Pancreas (tissue), 10 donors: ENCODE data around the gene DOK4. TPM values are rescaled to one million over a fixed set of nuclear protein-coding genes. Genes with fewer than 3 reads are reported as not detected.

ENCODE experiments used
- ATAC-seq, 4 donors: fragments of 200-7000 bp; cut with Tn5 transposase; one replicate each; pipeline versions ENCODE4 v1.8.0 to v1.9.1; 2020; ENCODE audit warnings: mild to moderate bottlenecking in 4 of 4, moderate library complexity in 4 of 4
- DNase-seq, 6 donors: peaks; one replicate each; pipeline ENCODE4 v3.0.0-alpha.2; 2020
- FAIRE-seq: peaks from 2 replicates; lab custom pipeline; 2012; peaks lifted over from hg19 to GRCh38; lab: Jason Lieb, UNC
- H3K27ac ChIP-seq, 4 donors: fragments of 200-600 bp; sonication (generic); 1 replicate in 3 of 4; 2 replicates in 1 of 4; pipeline versions ENCODE4 v1.5.0 to v1.8.0; 2020
- H3K27me3 ChIP-seq, 4 donors: fragments of 200-600 bp; one replicate each; pipeline ENCODE4 v1.8.0; 2021
- H3K36me3 ChIP-seq, 3 donors: fragments of 200-600 bp; sonication (generic) in 1 of 3; one replicate each; pipeline versions ENCODE4 v1.5.0 to v1.8.0; 2020 to 2021
- H3K4me1 ChIP-seq, 3 donors: fragments of 200-600 bp; one replicate each; pipeline ENCODE4 v1.8.0; 2021
- H3K4me3 ChIP-seq, 4 donors: fragments of 200-600 bp; sonication (generic) in 2 of 4; one replicate each; pipeline versions ENCODE4 v1.5.0 to v1.8.0; 2020 to 2021
- H3K9me3 ChIP-seq, 4 donors: fragments of 200-600 bp; one replicate each; pipeline ENCODE4 v1.8.0; 2021
- CTCF ChIP-seq, 4 donors: fragments of 200-600 bp; sonication (generic) in 3 of 4; IDR thresholded peaks; one replicate each; pipeline versions ENCODE4 v1.5.0 to v1.8.0; 2021; ENCODE audit warnings: antibody characterized with exemption in 4 of 4
- WGBS, 2 donors: extraction: QIAGEN DNeasy Blood & Tissue Kit; methylation state at CpG; one replicate each; pipeline ENCODE4 v1.1.7; 2013; 5-methylcytosine and 5-hydroxymethylcytosine counted together
- intact Hi-C, 3 donors: fragments of 100-400 bp; cut with DNase I; formaldehyde crosslinking; loops; one replicate each; pipeline versions ENCODE4 v1.11.1 to v1.14.2; 2022
- polyA plus RNA-seq, 2 donors: library from polyadenylated mRNA; stranded (reverse); fragments of 200-250 nt; gene quantifications; one replicate each; pipeline ENCODE4 v1.2.3, GENCODE V29; 2013
- total RNA-seq, 6 donors: library from RNA; stranded (reverse); fragmentation: NEBNext Ultra II Directional in 4 of 6; extraction: Animal tissue kit (Norgen Biotek cat#: 25700) in 4 of 6; gene quantifications; one replicate each; pipeline versions ENCODE4 v1.2.1 to v1.2.4, GENCODE V29; 2021 to 2023
- donor health status: healthy with polysubstance abuse.
- donor health status: DM: no; HTN: no; CAD: no; lungs with moderate emphysema.
- donor health status: DM: no; HTN: no; CAD: no.
- donor health status: control.
- donor health status: control.
- donor health status: Bipolar disorder and iron deficiency.
- donor health status: DM: yes; HTN: yes; CAD: no.
- donor health status: DM: no; HTN: no; CAD: no.
- donor health status: DM: no; HTN: no; CAD: no.
- donor health status: DM: yes; HTN: yes; CAD: no.

DOK4 gene
- total and polyA plus RNA-seq, 8 donors: 9.2 to 26.4 (median 15.5) TPM

GRCh38 chr16:57478396-57479204 is 7.7 kb downstream of the DOK4 start:
- Histone ChIP-seq H3K27ac (no peak overlapping the region), H3K27me3 (no peaks in the 10 kb centered on the region), H3K9me3 (no peaks in the 10 kb centered on the region), H3K36me3 (peaks cover 0 to 10% (median 0%) of the 10 kb centered on the region in 3 donors), H3K4me3 (peak overlapping the region in 2 of 4 donors; percentile 7 to 40), H3K4me1 (peaks cover 0 to 16% (median 0%) of the 10 kb centered on the region in 3 donors)
- FAIRE-seq: no peak
- intact Hi-C loops: no loop called here
- TF ChIP-seq CTCF (IDR thresholded peaks at IDR 0.05): no peak
- ATAC-seq: no peak
- 71 to 78% methylated on average over 15 of the region's 15 CpGs for WGBS, 2 donors
- DNase-seq: peak in 1 of 6 donors; percentile 39

- 67 to 72% methylated on average over 9 of the region's 9 CpGs for WGBS, 2 donors
- no peak overlapping the region for H3K4me3 ChIP-seq
- FAIRE-seq: no peak
- H3K4me1 ChIP-seq: peaks cover 0 to 19% (median under 1%) of the 10 kb centered on the region in 3 donors
- intact Hi-C loops: no loop called here
- no peak for ATAC-seq
- H3K36me3 ChIP-seq: peaks cover 0 to 16% (median 4%) of the 10 kb centered on the region in 3 donors
- H3K27ac ChIP-seq: no peak overlapping the region
- no peaks in the 10 kb centered on the region for H3K27me3 ChIP-seq
- DNase-seq: peak in 1 of 6 donors; percentile 37
- TF ChIP-seq CTCF (IDR thresholded peaks at IDR 0.05): no peak
- H3K9me3 ChIP-seq: no peaks in the 10 kb centered on the region
Measured at GRCh38 chr16:57477531-57478202, 8.6 kb downstream of the DOK4 start.

GRCh38 chr16:57476546-57477410 is 9.5 kb downstream of the DOK4 start:
- TF ChIP-seq CTCF (IDR thresholded peaks at IDR 0.05): no peak
- H3K27ac ChIP-seq: no peak overlapping the region
- FAIRE-seq: no peak

GRCh38 chr16:57475711-57476339 is 10.5 kb downstream of the DOK4 start:
- FAIRE-seq (no peak), ATAC-seq (peak in 1 of 4 donors; percentile 27), DNase-seq (peak in 1 of 6 donors; percentile 69)
- Histone ChIP-seq H3K4me1 (peaks cover 15 to 36% (median 15%) of the 10 kb centered on the region in 3 donors), H3K36me3 (peaks cover 0 to 16% (median 4%) of the 10 kb centered on the region in 3 donors), H3K9me3 (no peaks in the 10 kb centered on the region), H3K4me3 (no peak overlapping the region), H3K27me3 (no peaks in the 10 kb centered on the region), H3K27ac (no peak overlapping the region)
- WGBS, 2 donors: 40 to 58% methylated on average over 12 of the region's 12 CpGs
- TF ChIP-seq CTCF (IDR thresholded peaks at IDR 0.05): no peak
- intact Hi-C loops: no loop called here

More at GRCh38 chr16:57476546-57477410, 9.5 kb downstream of the DOK4 start:
- DNase-seq (peak in 1 of 6 donors; percentile 45), ATAC-seq (no peak)
- intact Hi-C loops: no loop called here
- H3K36me3 ChIP-seq: peaks cover 0 to 16% (median 4%) of the 10 kb centered on the region in 3 donors
- H3K4me3 ChIP-seq: no peak overlapping the region
- WGBS, 2 donors: 87 to 88% methylated on average over 6 of the region's 6 CpGs
- no peaks in the 10 kb centered on the region for H3K9me3 ChIP-seq
- H3K27me3 ChIP-seq: no peaks in the 10 kb centered on the region
- peaks cover 9 to 28% (median 9%) of the 10 kb centered on the region in 3 donors for H3K4me1 ChIP-seq
